GM12878 (cell line): ENCODE results near the gene TBC1D10B. TPM values are rescaled to one million over a fixed set of nuclear protein-coding genes. Genes with fewer than 3 reads are reported as not detected.
A peak's percentile ranks its signal among the peaks of the same experiment; 100 is the strongest.

ENCODE experiments used
- ATAC-seq: fragments of 200-7000 bp; cut with Tn5 transposase; 3 replicates; pipeline ENCODE4 v1.9.1; 2020; ENCODE audit warnings: mild to moderate bottlenecking, moderate library complexity
- BruUV-seq: library from RNA; stranded (reverse); fragments of 400-500 nt; replicated peaks from 2 replicates; lab custom pipeline; 2021; lab: Mats Ljungman, UMichigan
- CTCF ChIA-PET: fragments of 300-600 bp; sonication (Branson Sonifier 250); formaldehyde crosslinking; extraction: SDS; loops from one replicate; lab custom pipeline; 2021; ENCODE audit warnings: inconsistent platforms; lab: Yijun Ruan, JAX
- POLR2A ChIA-PET: fragments of 350-600 bp; formaldehyde crosslinking; extraction: SDS; loops from one replicate; lab custom pipeline; 2021; ENCODE audit warnings: inconsistent platforms; lab: Charles Lee
- RAD21 ChIA-PET: fragments of 300-600 bp; sonication (Branson Sonifier 250); formaldehyde crosslinking; loops from one replicate; lab custom pipeline; 2023; ENCODE audit warnings: antibody characterized with exemption; ENCODE audit not compliant: unreplicated experiment; lab: Charles Lee
- SMC1A ChIA-PET: fragments of 300-600 bp; sonication (Branson Sonifier 250); formaldehyde crosslinking; loops from one replicate; lab custom pipeline; 2023; ENCODE audit not compliant: unreplicated experiment, uncharacterized antibody; lab: Charles Lee
- DNase-seq: peaks from one replicate; pipeline ENCODE4 v3.0.0-alpha.2; 2011; ENCODE audit warnings: low read depth, low spot score
- FAIRE-seq: peaks from 3 replicates; lab custom pipeline; 2011; peaks lifted over from hg19 to GRCh38; lab: Jason Lieb, UNC
- H2AFZ ChIP-seq: 2 replicates; pipeline ENCODE4 v1.6.0; 2011; ENCODE audit warnings: low read depth, low read length, control low read depth; ENCODE audit not compliant: control insufficient read depth
- H3K27ac ChIP-seq: 2 replicates; pipeline ENCODE4 v1.5.1; 2011; ENCODE audit warnings: control low read depth; ENCODE audit not compliant: control insufficient read depth, insufficient read depth
- H3K27me3 ChIP-seq, 2 experiments: replicated peaks in 1 of 2; 2 replicates each; pipeline versions ENCODE4 v1.6.0 to v1.6.1; 2011; ENCODE audit warnings: low read length in 1 of 2; ENCODE audit not compliant: control insufficient read depth in 2 of 2, insufficient read depth in 2 of 2
- H3K36me3 ChIP-seq, 2 experiments: 2 replicates each; pipeline ENCODE4 v1.5.1; 2011; ENCODE audit warnings: low read length in 1 of 2; ENCODE audit not compliant: control insufficient read depth in 2 of 2, insufficient read depth in 2 of 2
- H3K4me1 ChIP-seq: 2 replicates; pipeline ENCODE4 v1.6.1; 2011; ENCODE audit warnings: mild to moderate bottlenecking, low read length, moderate library complexity, mixed read lengths; ENCODE audit not compliant: control insufficient read depth, insufficient read depth
- H3K4me2 ChIP-seq: 2 replicates; pipeline ENCODE4 v1.6.0; 2011; ENCODE audit warnings: control low read depth; ENCODE audit not compliant: control insufficient read depth, insufficient read depth
- H3K4me3 ChIP-seq: fragments of 200-600 bp; sonication (generic); 2 replicates; pipeline ENCODE4 v1.5.1; 2016
- H3K79me2 ChIP-seq: 2 replicates; pipeline ENCODE4 v1.6.0; 2011; ENCODE audit warnings: low read length; ENCODE audit not compliant: control insufficient read depth, insufficient read depth
- H3K9ac ChIP-seq: 2 replicates; pipeline ENCODE4 v1.8.0; 2011; ENCODE audit warnings: low read length, control low read depth, mixed read lengths; ENCODE audit not compliant: control insufficient read depth, insufficient read depth
- H3K9me3 ChIP-seq: replicated peaks from 3 replicates; pipeline ENCODE4 v1.5.1; 2011; ENCODE audit warnings: mild to moderate bottlenecking, low read length; ENCODE audit not compliant: control insufficient read depth, insufficient read depth
- H4K20me1 ChIP-seq: 2 replicates; pipeline ENCODE4 v1.6.0; 2011; ENCODE audit not compliant: control insufficient read depth, insufficient read depth
- GATAD2B ChIP-seq: fragments of 450-650 bp; conservative IDR thresholded peaks from 2 replicates; pipeline ENCODE4 v1.6.1; 2017; ENCODE audit warnings: low read depth, mild to moderate bottlenecking, moderate library complexity
- LARP7 ChIP-seq: fragments of 450-650 bp; IDR thresholded peaks from 2 replicates; pipeline ENCODE4 v1.6.1; 2017; ENCODE audit warnings: mild to moderate bottlenecking
- RB1 ChIP-seq: fragments of 450-650 bp; formaldehyde crosslinking; IDR thresholded peaks from 2 replicates; pipeline ENCODE4 v1.6.1; 2017; ENCODE audit warnings: mild to moderate bottlenecking, borderline replicate concordance
- SIN3A ChIP-seq: IDR thresholded peaks from 2 replicates; pipeline ENCODE4 v1.6.1; 2012; ENCODE audit warnings: low read depth, low read length, improper control_type of control experiment
- SP1 ChIP-seq: IDR thresholded peaks from one replicate; pipeline ENCODE4 v1.6.1; 2011; ENCODE audit warnings: low read depth, low read length
- SPI1 ChIP-seq: IDR thresholded peaks from 2 replicates; pipeline ENCODE4 v1.6.1; 2011; ENCODE audit warnings: low read depth, mild to moderate bottlenecking, low read length, moderate library complexity, borderline replicate concordance; ENCODE audit not compliant: insufficient read depth
- ZBTB4 ChIP-seq: fragments of 450-650 bp; formaldehyde crosslinking; IDR thresholded peaks from 2 replicates; pipeline ENCODE4 v1.4.0; 2022; ENCODE audit warnings: mild to moderate bottlenecking, moderate library complexity
- WGBS: methylation state at CpG from one replicate; pipeline ENCODE4 v1.1.6; 2016; ENCODE audit warnings: low lambda C conversion rate; ENCODE audit not compliant: insufficient replicate concordance, insufficient coverage; ENCODE audit errors: missing lambda C conversion rate; 5-methylcytosine and 5-hydroxymethylcytosine counted together
- in situ Hi-C: fragments of 300-500 bp; cut with MboI; formaldehyde crosslinking; loops from 9 replicates; pipeline ENCODE4 v1.14.3; 2018; ENCODE audit warnings: mixed read lengths
- intact Hi-C: fragments of 100-400 bp; cut with micrococcal nuclease; formaldehyde crosslinking; loops from one replicate; pipeline ENCODE4 v1.14.2; 2022; ENCODE audit not compliant: unreplicated experiment
- polyA plus RNA-seq, 11 experiments: library from polyadenylated mRNA; depleted of rRNA in 4 of 11; unstranded in 6 of 11; stranded (reverse) in 5 of 11; fragments of >200 nt; fragmentation: Nextera tagmentation in 4 of 11; fragmentation: Illumina TruSeq in 1 of 11; extraction: Ambion mirVana in 4 of 11; extraction: Trizol in 1 of 11; gene quantifications; 1 replicate in 1 of 11; 2 replicates in 10 of 11; pipeline versions ENCODE4 v1.2.1 to v1.2.3, GENCODE V29; 2011 to 2016; ENCODE audit warnings: inconsistent platforms in 2 of 11, missing spikeins in 2 of 11, low read depth in 1 of 11
- total RNA-seq, 4 experiments: library from RNA; depleted of rRNA in 3 of 4; stranded (reverse); fragments of >200 nt in 3 of 4; fragmentation: Illumina TruSeq in 1 of 4; extraction: Trizol in 1 of 4; gene quantifications; 2 replicates each; pipeline versions ENCODE4 v1.2.1 to v1.2.3, GENCODE V29; 2013 to 2021
- TF ChIP-seq, protein P1 (sequence below): IDR thresholded peaks from 2 replicates; pipeline ENCODE4 v1.6.1; 2011; ENCODE audit warnings: borderline replicate concordance, low read depth, mild to moderate bottlenecking, moderate library complexity, mixed read lengths, low read length; ENCODE audit not compliant: insufficient read depth; ENCODE audit errors: extremely low read length
- TF ChIP-seq, protein P2 (sequence below): fragments of 450-650 bp; conservative IDR thresholded peaks from 2 replicates; pipeline ENCODE4 v1.6.1; 2017; ENCODE audit warnings: mild to moderate bottlenecking, moderate library complexity

The TBC1D10B gene
- total and polyA plus RNA-seq, 10 of the 15 experiments (the other 5 are each of a cell fraction or from before 2014, with no cell fraction given) = 2.2 to 51.2 (median 11.6) TPM

DNA sequence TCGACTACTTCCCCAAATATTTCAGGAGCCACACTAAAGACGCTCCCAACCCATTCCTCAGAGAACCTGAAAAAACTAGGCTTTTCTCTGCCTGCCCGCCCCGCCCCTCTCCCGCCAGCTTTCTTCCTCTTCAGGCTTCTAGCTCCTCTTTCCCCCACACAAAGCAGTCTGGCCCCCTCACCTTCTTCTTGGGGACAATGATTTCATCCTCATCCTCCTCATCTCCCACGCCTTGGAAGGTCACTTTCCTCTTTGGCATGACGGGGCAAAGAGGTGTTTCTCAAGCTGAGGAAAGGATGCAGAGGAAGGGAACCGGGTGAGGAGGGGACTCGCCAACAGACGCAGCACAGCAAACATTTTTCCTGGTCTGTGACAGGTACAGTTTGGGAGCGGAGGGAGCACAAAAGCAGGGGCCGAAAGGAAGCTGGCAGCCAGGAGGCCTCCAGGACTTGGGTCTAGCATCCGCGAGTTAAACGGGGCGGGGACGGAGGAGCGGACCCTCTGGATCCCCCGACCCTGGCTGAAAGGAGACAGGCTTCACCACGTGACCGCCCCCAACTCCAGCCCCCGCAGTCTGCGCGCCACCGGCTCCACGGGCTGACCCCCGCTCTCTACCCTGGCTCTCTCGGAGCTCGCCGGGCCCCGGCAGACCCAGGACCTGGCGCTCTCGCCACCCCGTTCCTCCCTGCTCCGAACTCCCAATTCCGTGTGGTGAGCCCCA is 15.7 kb downstream of the TBC1D10B start:
- ChIA-PET RAD21 (interaction anchor here (0.6 to 4.3 kb wide), 7 partner anchors 11 to 743 kb away, joined by 3 to 33 read pairs (median 3); partner anchors contain the start of gene TBC1D10B), POLR2A (interaction anchor here (0.6 to 3.8 kb wide), 10 partner anchors 10 to 226 kb away, joined by 3 to 21 read pairs (median 4); partner anchors contain the start of genes CORO1A, SEPTIN1 and TBC1D10B), SMC1A (interaction anchor here (0.8 to 2.0 kb wide), 6 partner anchors 10 to 262 kb away, joined by 3 to 5 read pairs (median 4); partner anchors contain the start of gene TBC1D10B)
- Histone ChIP-seq H3K4me2 (peak overlapping the region; percentile 99), H4K20me1 (peaks cover 8% of the 10 kb centered on the region), H3K4me1 (peaks cover 34% of the 10 kb centered on the region), H3K27ac (peak overlapping the region; percentile 93), H3K36me3 (peaks cover 3 to 23% of the 10 kb centered on the region in 2 experiments), H3K27me3 (no peaks in the 10 kb centered on the region), H2AFZ (peak overlapping the region; percentile 97), H3K79me2 (peaks cover 18% of the 10 kb centered on the region), H3K4me3 (peak overlapping the region; percentile 94), H3K9ac (peak overlapping the region; percentile 88), H3K9me3 (no peaks in the 10 kb centered on the region)
- intact Hi-C loops = loop anchor here (2.0 to 10.0 kb wide), 2 partner anchors 16 to 260 kb away; partner anchors contain the start of genes TBC1D10B, TBX6 and YPEL3
- FAIRE-seq (no peak), ATAC-seq (peak; percentile 45), DNase-seq (no peak)
- WGBS = under 1% methylated on average over 26 of the region's 36 CpGs
- in situ Hi-C loops = no loop called here
- TF ChIP-seq ZBTB4 (CRISPR knock-in tag) = no peak
- TF ChIP-seq RB1 = no peak
- TF ChIP-seq SPI1 = no peak
- TF ChIP-seq, protein P1, sequence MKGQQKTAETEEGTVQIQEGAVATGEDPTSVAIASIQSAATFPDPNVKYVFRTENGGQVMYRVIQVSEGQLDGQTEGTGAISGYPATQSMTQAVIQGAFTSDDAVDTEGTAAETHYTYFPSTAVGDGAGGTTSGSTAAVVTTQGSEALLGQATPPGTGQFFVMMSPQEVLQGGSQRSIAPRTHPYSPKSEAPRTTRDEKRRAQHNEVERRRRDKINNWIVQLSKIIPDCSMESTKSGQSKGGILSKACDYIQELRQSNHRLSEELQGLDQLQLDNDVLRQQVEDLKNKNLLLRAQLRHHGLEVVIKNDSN = peak; percentile 74
- no peak for TF ChIP-seq SP1
- TF ChIP-seq GATAD2B = 0 out of 2 replicates have a peak, but pooled peaks have one; percentile 9
- 0 out of 2 replicates have a peak, but pooled peaks have one; percentile 8 for TF ChIP-seq SIN3A
- TF ChIP-seq, protein P2, sequence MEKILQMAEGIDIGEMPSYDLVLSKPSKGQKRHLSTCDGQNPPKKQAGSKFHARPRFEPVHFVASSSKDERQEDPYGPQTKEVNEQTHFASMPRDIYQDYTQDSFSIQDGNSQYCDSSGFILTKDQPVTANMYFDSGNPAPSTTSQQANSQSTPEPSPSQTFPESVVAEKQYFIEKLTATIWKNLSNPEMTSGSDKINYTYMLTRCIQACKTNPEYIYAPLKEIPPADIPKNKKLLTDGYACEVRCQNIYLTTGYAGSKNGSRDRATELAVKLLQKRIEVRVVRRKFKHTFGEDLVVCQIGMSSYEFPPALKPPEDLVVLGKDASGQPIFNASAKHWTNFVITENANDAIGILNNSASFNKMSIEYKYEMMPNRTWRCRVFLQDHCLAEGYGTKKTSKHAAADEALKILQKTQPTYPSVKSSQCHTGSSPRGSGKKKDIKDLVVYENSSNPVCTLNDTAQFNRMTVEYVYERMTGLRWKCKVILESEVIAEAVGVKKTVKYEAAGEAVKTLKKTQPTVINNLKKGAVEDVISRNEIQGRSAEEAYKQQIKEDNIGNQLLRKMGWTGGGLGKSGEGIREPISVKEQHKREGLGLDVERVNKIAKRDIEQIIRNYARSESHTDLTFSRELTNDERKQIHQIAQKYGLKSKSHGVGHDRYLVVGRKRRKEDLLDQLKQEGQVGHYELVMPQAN = 0 out of 2 replicates have a peak, but pooled peaks have one; percentile 36
- 0 out of 2 replicates have a peak, but pooled peaks have one; percentile 61 for TF ChIP-seq LARP7
- TF ChIP-seq, all 136 proteins: peak for 5
- CTCF ChIA-PET = interaction anchor here (0.8 to 2.8 kb wide), 8 partner anchors 15 to 263 kb away, joined by 3 to 15 read pairs (median 4); partner anchors contain the start of genes SEPTIN1, TBC1D10B, TBX6 and ZNF771
- BruUV-seq = TSS peak; percentile 65
